ENCODE data around the gene SLIT3. TPM values are rescaled to one million over a fixed set of nuclear protein-coding genes. Genes with fewer than 3 reads are reported as not detected.

SLIT3 gene
- total RNA-seq, 1 experiment from 2014 or later: 0.92 TPM

GRCh38 chr5:169018925-169019324 lies 282.0 kb downstream of the SLIT3 start:
- Histone ChIP-seq H3K27me3 (ENCODE audit: insufficient read depth, low read length) (no peaks in the 10 kb centered on the region), H3K56ac (ENCODE audit: insufficient read length, low read depth, low read length) (no peak overlapping the region), H2BK15ac (ENCODE audit: low read depth, low read length) (no peak overlapping the region), H3K14ac (ENCODE audit: insufficient read depth, low read length) (no peak overlapping the region), H3K23ac (ENCODE audit: insufficient read length, low read depth, low read length) (no peak overlapping the region), H3K9ac (ENCODE audit: extremely low read depth, insufficient read length, low read length) (no peak overlapping the region), H2AFZ (ENCODE audit: low read length) (no peak overlapping the region), H4K91ac (ENCODE audit: insufficient read length, low read depth, low read length) (no peak overlapping the region), H3K18ac (ENCODE audit: insufficient read length, low read depth, low read length) (no peak overlapping the region), H3K23me2 (ENCODE audit: insufficient read length, low read depth, low read length, poor library complexity, severe bottlenecking) (no peaks in the 10 kb centered on the region), H2AK5ac (ENCODE audit: insufficient read length, low read length) (no peak overlapping the region), H3K4me2 (ENCODE audit: insufficient read depth, insufficient read length, low read length) (no peak overlapping the region), H2BK20ac (ENCODE audit: low read depth, low read length, poor library complexity, severe bottlenecking) (no peak overlapping the region), H4K20me1 (ENCODE audit: control insufficient read depth, insufficient read depth, insufficient read length) (no peaks in the 10 kb centered on the region), H2BK120ac (ENCODE audit: low read depth, low read length, poor library complexity, severe bottlenecking) (no peak overlapping the region), H3K9me3 (ENCODE audit: control insufficient read depth, low read depth, low read length) (no peaks in the 10 kb centered on the region), H3K4ac (ENCODE audit: low read depth, low read length) (no peak overlapping the region), H3K4me1 (ENCODE audit: insufficient read depth, low read length) (no peaks in the 10 kb centered on the region; the same call in 1 of the 2 replicates), H3K79me2 (ENCODE audit: insufficient read depth, low read length) (no peaks in the 10 kb centered on the region), H3T11ph (ENCODE audit: low read length) (no peak overlapping the region), H4K8ac (replicated peaks; ENCODE audit: insufficient read length, low read depth, low read length) (no peak overlapping the region), H4K5ac (ENCODE audit: insufficient read length, low read depth, low read length) (no peak overlapping the region), H3K27ac (ENCODE audit: insufficient read length, low read depth, low read length) (no peak overlapping the region), H2BK5ac (ENCODE audit: insufficient read length, low read length) (no peak overlapping the region), H3K79me1 (ENCODE audit: insufficient read depth, low read depth, low read length, poor library complexity, severe bottlenecking) (no peaks in the 10 kb centered on the region), H2BK12ac (ENCODE audit: insufficient read length, low read depth, low read length) (no peak overlapping the region)
- H3K27me3 Mint-ChIP-seq (ENCODE audit: low read depth): peaks cover 18% of the 10 kb centered on the region
- no peaks in the 10 kb centered on the region for H3K9me3 Mint-ChIP-seq
- H3K36me3 Mint-ChIP-seq (ENCODE audit: insufficient read depth in 1 of 3, low read depth in 3 of 3): no peaks in the 10 kb centered on the region
- no peak overlapping the region for H3K27ac Mint-ChIP-seq
- TF ChIP-seq, protein P1, sequence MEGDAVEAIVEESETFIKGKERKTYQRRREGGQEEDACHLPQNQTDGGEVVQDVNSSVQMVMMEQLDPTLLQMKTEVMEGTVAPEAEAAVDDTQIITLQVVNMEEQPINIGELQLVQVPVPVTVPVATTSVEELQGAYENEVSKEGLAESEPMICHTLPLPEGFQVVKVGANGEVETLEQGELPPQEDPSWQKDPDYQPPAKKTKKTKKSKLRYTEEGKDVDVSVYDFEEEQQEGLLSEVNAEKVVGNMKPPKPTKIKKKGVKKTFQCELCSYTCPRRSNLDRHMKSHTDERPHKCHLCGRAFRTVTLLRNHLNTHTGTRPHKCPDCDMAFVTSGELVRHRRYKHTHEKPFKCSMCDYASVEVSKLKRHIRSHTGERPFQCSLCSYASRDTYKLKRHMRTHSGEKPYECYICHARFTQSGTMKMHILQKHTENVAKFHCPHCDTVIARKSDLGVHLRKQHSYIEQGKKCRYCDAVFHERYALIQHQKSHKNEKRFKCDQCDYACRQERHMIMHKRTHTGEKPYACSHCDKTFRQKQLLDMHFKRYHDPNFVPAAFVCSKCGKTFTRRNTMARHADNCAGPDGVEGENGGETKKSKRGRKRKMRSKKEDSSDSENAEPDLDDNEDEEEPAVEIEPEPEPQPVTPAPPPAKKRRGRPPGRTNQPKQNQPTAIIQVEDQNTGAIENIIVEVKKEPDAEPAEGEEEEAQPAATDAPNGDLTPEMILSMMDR (conservative IDR thresholded peaks at IDR 0.05): no peak
- DNase-seq: no peak
- WGBS (ENCODE audit: extremely low coverage, insufficient read length, low lambda C conversion rate): no CpG with 5 or more reads among the region's 6 CpGs
- H3K4me1 Mint-ChIP-seq: peaks cover 13% of the 10 kb centered on the region in 2 experiments
- no peak overlapping the region for H3K4me3 Mint-ChIP-seq
